Lower lobe of right lung (tissue), 2 donors: ENCODE results near the gene PLOD3. TPM values are rescaled to one million over a fixed set of nuclear protein-coding genes. Genes with fewer than 3 reads are reported as not detected.

ENCODE experiments used
- ATAC-seq, 2 donors: fragments of 200-7000 bp; cut with Tn5 transposase; one replicate each; pipeline ENCODE4 v1.9.1; 2020 to 2022; ENCODE audit warnings: mild to moderate bottlenecking in 2 of 2, moderate library complexity in 2 of 2
- DNase-seq: peaks from one replicate; pipeline ENCODE4 v3.0.0-alpha.2; 2020
- H3K27ac ChIP-seq: fragments of 200-600 bp; one replicate; pipeline ENCODE4 v1.8.0; 2022
- H3K27me3 ChIP-seq: fragments of 200-600 bp; one replicate; pipeline ENCODE4 v1.8.0; 2022; ENCODE audit warnings: low read depth
- H3K36me3 ChIP-seq: fragments of 200-600 bp; one replicate; pipeline ENCODE4 v1.8.0; 2022; ENCODE audit warnings: mild to moderate bottlenecking
- H3K4me1 ChIP-seq: fragments of 200-600 bp; one replicate; pipeline ENCODE4 v1.8.0; 2022
- H3K4me3 ChIP-seq: fragments of 200-600 bp; one replicate; pipeline ENCODE4 v1.8.0; 2022; ENCODE audit warnings: mild to moderate bottlenecking
- H3K9me3 ChIP-seq: fragments of 200-600 bp; one replicate; pipeline ENCODE4 v1.8.0; 2022
- CTCF ChIP-seq: fragments of 200-600 bp; IDR thresholded peaks from one replicate; pipeline ENCODE4 v1.8.0; 2022; ENCODE audit warnings: antibody characterized with exemption, mild to moderate bottlenecking
- intact Hi-C: fragments of 100-400 bp; cut with DNase I; formaldehyde crosslinking; loops from one replicate; pipeline ENCODE4 v1.11.0; 2022
- total RNA-seq: library from RNA; stranded (reverse); fragmentation: NEBNext Ultra II Directional; extraction: Animal tissue kit (Norgen Biotek cat#: 25700); gene quantifications from one replicate; pipeline ENCODE4 v1.2.1, GENCODE V29; 2021
- donor health status: DM: no; HTN: yes; CAD: no; lungs with severe emphysema.

Gene PLOD3
- total RNA-seq, 1 donor from 2014 or later: 87.9 TPM

- peak overlapping the region; percentile 80 for H3K4me3 ChIP-seq
- DNase-seq (peak; percentile 99), ATAC-seq (peak; percentile 100)
- no peaks in the 10 kb centered on the region for H3K9me3 ChIP-seq
- H3K27me3 ChIP-seq: no peaks in the 10 kb centered on the region
- intact Hi-C loops: no loop called here
- peaks cover 22% of the 10 kb centered on the region for H3K4me1 ChIP-seq
- TF ChIP-seq CTCF: no peak
- H3K27ac ChIP-seq: peak overlapping the region; percentile 82
- H3K36me3 ChIP-seq: peaks cover 25% of the 10 kb centered on the region
These were observed 34.7 kb upstream of the PLOD3 start for GRCh38 chr7:101251871-101252659.

DNA sequence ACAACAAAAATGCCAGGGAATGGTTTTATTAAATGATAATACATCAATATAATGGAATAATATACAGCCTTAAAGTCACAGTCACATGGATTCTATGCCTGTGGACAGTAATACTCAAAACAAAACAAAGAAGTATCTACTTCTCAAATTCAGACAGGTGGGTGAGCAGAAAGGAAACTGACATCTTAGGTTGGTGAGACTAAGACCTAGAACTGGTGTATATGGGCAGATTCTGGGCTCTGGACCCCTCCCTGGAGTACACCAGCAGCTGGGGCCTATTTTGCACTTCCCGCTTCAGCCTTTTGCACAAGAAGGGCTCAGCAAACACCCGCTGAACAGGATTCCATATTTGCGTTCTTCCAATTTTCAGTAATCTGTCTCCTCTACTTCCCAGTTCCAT, 32.9 kb upstream of the PLOD3 start:
- Histone ChIP-seq H3K27ac (no peak overlapping the region), H3K9me3 (no peaks in the 10 kb centered on the region), H3K27me3 (no peaks in the 10 kb centered on the region), H3K4me3 (peak overlapping the region; percentile 80), H3K4me1 (peaks cover 29% of the 10 kb centered on the region), H3K36me3 (peaks cover 25% of the 10 kb centered on the region)
- ATAC-seq: no peak
- no peak for TF ChIP-seq CTCF
- intact Hi-C loops: no loop called here
- DNase-seq: no peak

GRCh38 chr7:101248276-101248675, 30.9 kb upstream of the PLOD3 start:
- H3K27me3 ChIP-seq: no peaks in the 10 kb centered on the region
- H3K27ac ChIP-seq: no peak overlapping the region
- TF ChIP-seq CTCF: no peak
- no peaks in the 10 kb centered on the region for H3K9me3 ChIP-seq
- H3K4me3 ChIP-seq: no peak overlapping the region
- intact Hi-C loops: no loop called here
- DNase-seq: no peak
- ATAC-seq: no peak
- H3K4me1 ChIP-seq: peaks cover 40% of the 10 kb centered on the region
- H3K36me3 ChIP-seq: peaks cover 25% of the 10 kb centered on the region

DNA sequence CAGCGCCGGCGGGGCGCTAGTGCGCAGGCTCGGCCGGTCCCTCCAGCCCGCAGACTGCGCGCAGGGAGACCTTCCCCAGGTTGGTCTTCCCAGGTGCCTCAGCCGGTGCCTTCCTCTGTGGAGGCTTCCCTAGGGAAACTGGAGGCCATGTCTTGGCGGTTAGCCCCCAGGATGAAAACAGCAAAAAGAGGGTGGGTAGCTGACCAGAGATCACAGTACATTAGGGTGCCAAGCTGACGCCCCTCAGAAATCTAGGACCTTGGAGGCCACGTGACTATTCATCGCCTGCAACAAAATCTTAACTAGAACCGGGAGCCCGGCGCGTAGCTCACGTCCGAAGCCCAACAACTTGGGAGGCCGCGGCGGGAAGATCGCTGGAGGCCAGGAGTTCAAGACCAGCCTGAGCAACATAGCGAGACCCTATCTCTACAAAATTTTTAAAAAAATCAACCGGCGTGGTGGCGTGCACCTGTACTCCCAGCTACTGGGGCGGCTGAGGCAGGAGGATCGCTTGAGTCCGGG, 27.8 kb upstream of the PLOD3 start:
- H3K9me3 ChIP-seq: no peaks in the 10 kb centered on the region
- H3K4me1 ChIP-seq: peaks cover 54% of the 10 kb centered on the region
- peaks cover 41% of the 10 kb centered on the region for H3K36me3 ChIP-seq
- ATAC-seq: no peak
- H3K27me3 ChIP-seq: no peaks in the 10 kb centered on the region
- intact Hi-C loops: no loop called here
- H3K27ac ChIP-seq: peak overlapping the region; percentile 93
- DNase-seq: no peak
- H3K4me3 ChIP-seq: peak overlapping the region; percentile 89
- no peak for TF ChIP-seq CTCF

- peak; percentile 98 to 99 for ATAC-seq
- peaks cover 54% of the 10 kb centered on the region for H3K4me1 ChIP-seq
These were observed 27.2 kb upstream of the PLOD3 start, which contains the start of gene FIS1 for GRCh38 chr7:101244375-101245146. FIS1 (minus strand) TSS chr7:101245081; CDS start chr7:101245004, 77 bp downstream.

More at GRCh38 chr7:101244375-101245146, 27.2 kb upstream of the PLOD3 start, which contains the start of gene FIS1:
- H3K4me3 ChIP-seq: peak within 1 kb of the TSS; percentile 89
- peak; percentile 97 for DNase-seq
- intact Hi-C loops: no loop called here
- TF ChIP-seq CTCF: peak; percentile 93
- no peaks in the 10 kb centered on the region for H3K27me3 ChIP-seq
- peak within 1 kb of the TSS; percentile 93 for H3K27ac ChIP-seq
- H3K9me3 ChIP-seq: no peaks in the 10 kb centered on the region
- H3K36me3 ChIP-seq: peaks cover 41% of the 10 kb centered on the region
